ENCODE results near the gene KIAA0319L.
A peak's percentile ranks its signal among the peaks of the same experiment; 100 is the strongest.

Gene KIAA0319L

DNA sequence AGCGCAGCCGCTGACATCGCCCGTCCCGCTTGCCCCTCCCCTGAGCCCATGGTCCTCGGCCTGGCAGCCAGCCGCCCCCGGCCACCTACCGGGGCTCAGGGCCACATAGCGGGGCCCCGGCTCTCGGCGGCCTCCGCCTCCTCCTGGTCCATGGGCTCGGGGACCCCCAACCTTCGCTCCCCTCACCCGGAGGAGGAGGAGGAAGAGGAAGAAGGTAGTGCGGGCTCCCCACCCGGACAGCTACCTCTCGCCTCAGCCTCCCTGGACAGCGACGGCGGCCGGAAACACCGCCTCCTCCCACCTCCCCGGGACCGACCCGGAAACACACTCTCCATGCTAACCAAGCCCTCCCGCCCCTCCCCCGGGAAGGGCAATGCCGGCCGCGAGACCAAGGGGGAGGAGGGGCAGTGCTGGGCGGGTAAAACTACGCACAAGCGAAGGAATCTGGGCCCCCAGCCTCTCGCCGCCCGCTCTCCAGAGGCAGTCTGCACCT, at the start of gene KIAA0319L:
Gene KIAA0319L (minus strand): TSS at position 286 of the 493 bp plus-strand sequence. CDS start 2,912 bp downstream, outside the sequence.
- CTCF ChIA-PET, result interaction anchor here (2.1 kb wide), 1 partner anchor 106 kb away, joined by 6 read pairs; no protein-coding TSS in a partner anchor

GRCh38 chr1:35605867-35606182, 48.6 kb upstream of the KIAA0319L start:
- DNase-seq (ENCODE audit: low spot score), result no peak
- POLR2A ChIA-PET (ENCODE audit: low non-redundant PET), result no interaction called here
- CTCF ChIA-PET, result no interaction called here
- TF ChIP-seq, protein P1, sequence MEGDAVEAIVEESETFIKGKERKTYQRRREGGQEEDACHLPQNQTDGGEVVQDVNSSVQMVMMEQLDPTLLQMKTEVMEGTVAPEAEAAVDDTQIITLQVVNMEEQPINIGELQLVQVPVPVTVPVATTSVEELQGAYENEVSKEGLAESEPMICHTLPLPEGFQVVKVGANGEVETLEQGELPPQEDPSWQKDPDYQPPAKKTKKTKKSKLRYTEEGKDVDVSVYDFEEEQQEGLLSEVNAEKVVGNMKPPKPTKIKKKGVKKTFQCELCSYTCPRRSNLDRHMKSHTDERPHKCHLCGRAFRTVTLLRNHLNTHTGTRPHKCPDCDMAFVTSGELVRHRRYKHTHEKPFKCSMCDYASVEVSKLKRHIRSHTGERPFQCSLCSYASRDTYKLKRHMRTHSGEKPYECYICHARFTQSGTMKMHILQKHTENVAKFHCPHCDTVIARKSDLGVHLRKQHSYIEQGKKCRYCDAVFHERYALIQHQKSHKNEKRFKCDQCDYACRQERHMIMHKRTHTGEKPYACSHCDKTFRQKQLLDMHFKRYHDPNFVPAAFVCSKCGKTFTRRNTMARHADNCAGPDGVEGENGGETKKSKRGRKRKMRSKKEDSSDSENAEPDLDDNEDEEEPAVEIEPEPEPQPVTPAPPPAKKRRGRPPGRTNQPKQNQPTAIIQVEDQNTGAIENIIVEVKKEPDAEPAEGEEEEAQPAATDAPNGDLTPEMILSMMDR (conservative IDR thresholded peaks at IDR 0.05; ENCODE audit: low read depth), result no peak
- no peak overlapping the region for H3K27ac ChIP-seq

More for the DNA sequence above, at the start of gene KIAA0319L:
- POLR2A ChIA-PET (ENCODE audit: low non-redundant PET), result interaction anchor here (0.5 to 1.1 kb wide), 2 partner anchors 106 to 470 kb away, joined by 3 to 8 read pairs; no protein-coding TSS in a partner anchor
- DNase-seq (ENCODE audit: low spot score), result peak; percentile 87
- H3K27ac ChIP-seq, result peak within 1 kb of the TSS; percentile 93
- TF ChIP-seq, protein P1 (conservative IDR thresholded peaks at IDR 0.05; ENCODE audit: low read depth), result no peak

GRCh38 chr1:35605071-35605866, 48.1 kb upstream of the KIAA0319L start:
- ChIA-PET CTCF (no interaction called here), POLR2A (ENCODE audit: low non-redundant PET) (no interaction called here)
- H3K27ac ChIP-seq, result no peak overlapping the region
- DNase-seq (ENCODE audit: low spot score), result no peak
- TF ChIP-seq, protein P1 (conservative IDR thresholded peaks at IDR 0.05; ENCODE audit: low read depth), result no peak

DNA sequence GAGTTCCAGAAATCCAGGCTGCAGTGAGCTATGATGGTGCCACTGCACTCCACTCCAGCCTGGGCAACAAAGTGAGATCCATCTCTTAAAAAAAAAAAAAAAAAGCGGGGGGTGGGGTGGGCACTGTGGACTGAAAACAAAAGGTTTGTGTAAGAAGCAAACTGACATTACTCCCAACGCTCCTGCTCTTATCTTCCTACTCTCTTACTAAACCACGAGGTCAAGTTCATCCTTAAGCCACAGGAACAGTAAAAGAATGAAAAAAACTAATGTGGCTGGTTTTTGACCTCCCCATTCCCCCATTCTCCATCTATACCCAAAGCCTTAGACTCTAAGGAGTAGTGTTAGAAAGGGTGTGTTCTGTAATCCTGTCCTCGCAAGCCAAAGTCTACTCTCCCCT, 46.7 kb upstream of the KIAA0319L start:
- TF ChIP-seq, protein P1 (conservative IDR thresholded peaks at IDR 0.05; ENCODE audit: low read depth), result no peak
- CTCF ChIA-PET, result interaction anchor here (0.7 kb wide), 1 partner anchor 58 kb away, joined by 3 read pairs; no protein-coding TSS in a partner anchor
- POLR2A ChIA-PET (ENCODE audit: low non-redundant PET), result no interaction called here
- DNase-seq (ENCODE audit: low spot score), result no peak
- no peak overlapping the region for H3K27ac ChIP-seq

- ChIA-PET POLR2A (ENCODE audit: low non-redundant PET) (no interaction called here), CTCF (no interaction called here)
- DNase-seq (ENCODE audit: low spot score), result no peak
- TF ChIP-seq, protein P1 (conservative IDR thresholded peaks at IDR 0.05; ENCODE audit: low read depth), result no peak
- no peak overlapping the region for H3K27ac ChIP-seq
These were observed 46.3 kb upstream of the KIAA0319L start for GRCh38 chr1:35603468-35603867.

DNA sequence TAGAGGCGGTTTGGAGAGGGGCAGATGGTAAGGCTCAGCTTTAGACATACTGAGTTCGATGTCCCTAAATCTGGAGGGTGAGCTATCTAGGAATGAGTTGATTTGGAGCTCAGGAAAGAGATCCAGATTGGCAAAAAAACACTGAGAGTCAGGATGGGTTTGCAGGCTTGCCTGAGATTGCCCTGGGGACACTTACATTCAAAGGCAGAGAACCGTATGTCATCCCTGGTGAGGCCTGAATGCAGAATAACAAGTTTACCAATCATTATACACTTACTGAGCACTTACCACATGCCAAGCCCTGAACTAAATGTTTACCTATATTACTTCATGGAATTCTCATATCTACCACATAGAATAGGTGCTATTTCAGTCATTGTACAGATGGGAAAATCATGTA, 43.4 kb upstream of the KIAA0319L start:
- no peak for DNase-seq (ENCODE audit: low spot score)
- H3K27ac ChIP-seq, result no peak overlapping the region
- CTCF ChIA-PET, result no interaction called here
- POLR2A ChIA-PET (ENCODE audit: low non-redundant PET), result no interaction called here
- TF ChIP-seq, protein P1 (conservative IDR thresholded peaks at IDR 0.05; ENCODE audit: low read depth), result no peak

Measured in RWPE1 (cell line).